ENCODE data around the gene RNF151.

DNA sequence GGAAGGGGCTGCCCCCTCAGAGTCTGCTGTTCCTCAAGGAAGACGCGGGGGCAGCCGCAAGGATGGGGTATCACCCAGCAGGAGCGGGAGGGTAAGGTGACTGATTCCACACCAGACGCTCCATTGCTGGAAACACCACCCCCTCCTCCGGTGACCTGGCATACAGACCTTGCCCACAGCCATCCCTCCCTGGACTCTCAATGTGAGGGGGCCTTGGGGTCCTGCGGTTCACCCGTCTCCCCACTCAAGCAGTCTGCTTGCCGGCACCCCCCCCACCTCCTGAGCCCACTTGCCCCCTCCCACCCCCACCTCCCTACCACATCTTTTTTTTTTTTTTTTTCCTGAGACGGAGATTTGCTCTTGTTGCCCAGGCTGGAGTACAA lies 36.3 kb upstream of the RNF151 start:
- TF ChIP-seq, protein P1, sequence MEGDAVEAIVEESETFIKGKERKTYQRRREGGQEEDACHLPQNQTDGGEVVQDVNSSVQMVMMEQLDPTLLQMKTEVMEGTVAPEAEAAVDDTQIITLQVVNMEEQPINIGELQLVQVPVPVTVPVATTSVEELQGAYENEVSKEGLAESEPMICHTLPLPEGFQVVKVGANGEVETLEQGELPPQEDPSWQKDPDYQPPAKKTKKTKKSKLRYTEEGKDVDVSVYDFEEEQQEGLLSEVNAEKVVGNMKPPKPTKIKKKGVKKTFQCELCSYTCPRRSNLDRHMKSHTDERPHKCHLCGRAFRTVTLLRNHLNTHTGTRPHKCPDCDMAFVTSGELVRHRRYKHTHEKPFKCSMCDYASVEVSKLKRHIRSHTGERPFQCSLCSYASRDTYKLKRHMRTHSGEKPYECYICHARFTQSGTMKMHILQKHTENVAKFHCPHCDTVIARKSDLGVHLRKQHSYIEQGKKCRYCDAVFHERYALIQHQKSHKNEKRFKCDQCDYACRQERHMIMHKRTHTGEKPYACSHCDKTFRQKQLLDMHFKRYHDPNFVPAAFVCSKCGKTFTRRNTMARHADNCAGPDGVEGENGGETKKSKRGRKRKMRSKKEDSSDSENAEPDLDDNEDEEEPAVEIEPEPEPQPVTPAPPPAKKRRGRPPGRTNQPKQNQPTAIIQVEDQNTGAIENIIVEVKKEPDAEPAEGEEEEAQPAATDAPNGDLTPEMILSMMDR (IDR thresholded peaks at IDR 0.05; ENCODE audit: low read depth, low read length): no peak
- TF ChIP-seq EZH2phosphoT487 (IDR thresholded peaks at IDR 0.05; ENCODE audit: low read depth): no peak

Measured in OCI-LY3 (cell line).